K562 (cell line): ENCODE measurements around the gene SLC7A1. TPM values are rescaled to one million over a fixed set of nuclear protein-coding genes. Genes with fewer than 3 reads are reported as not detected.
A peak's percentile ranks its signal among the peaks of the same experiment; 100 is the strongest.

Experiments used
- ATAC-seq: fragments of 200-7000 bp; cut with Tn5 transposase; 3 replicates; pipeline ENCODE4 v1.9.1; 2020; ENCODE audit warnings: moderate library complexity
- BruUV-seq: library from RNA; stranded (reverse); fragments of 400-500 nt; replicated peaks from 2 replicates; lab custom pipeline; 2021; lab: Mats Ljungman, UMichigan
- CTCF ChIA-PET: fragments of 300-600 bp; formaldehyde crosslinking; extraction: SDS; loops from one replicate; lab custom pipeline; 2021; ENCODE audit warnings: low intra/inter-chr PET ratio; lab: Yijun Ruan, JAX
- POLR2A ChIA-PET: fragments of 300-600, 350-650 bp; sonication (Branson Sonifier 250); formaldehyde crosslinking; extraction: SDS; loops from one replicate; lab custom pipeline; 2021; ENCODE audit warnings: antibody characterized with exemption, inconsistent platforms; lab: Yijun Ruan, JAX
- DNase-seq, 4 experiments: peaks; one replicate each; pipeline versions ENCODE4 v3.0.0 to v3.0.0-alpha.2; 2011 to 2018; ENCODE audit warnings: low spot score in 3 of 4, mixed read lengths in 3 of 4; ENCODE audit errors: extremely low read depth in 1 of 4
- FAIRE-seq: peaks from 2 replicates; lab custom pipeline; 2011; peaks lifted over from hg19 to GRCh38; lab: Jason Lieb, UNC
- H2AFZ ChIP-seq: 2 replicates; pipeline ENCODE4 v1.6.0; 2011; ENCODE audit warnings: low read depth, low read length, control low read depth, inconsistent platforms
- H3K27ac ChIP-seq: fragments of 200-600 bp; 3 replicates; pipeline ENCODE4 v1.8.0; 2011; ENCODE audit warnings: low read depth, mild to moderate bottlenecking, control low read depth, inconsistent platforms, low read length, moderate library complexity, mixed read lengths; ENCODE audit errors: extremely low read depth
- H3K27me3 ChIP-seq, 2 experiments: fragments of 300-600 bp in 1 of 2; 2 replicates in 1 of 2; 3 replicates in 1 of 2; pipeline versions ENCODE4 v1.6.0 to v1.8.0; 2011; ENCODE audit warnings: inconsistent platforms in 2 of 2, low read length in 2 of 2, mild to moderate bottlenecking in 1 of 2, mixed read lengths in 1 of 2, moderate library complexity in 1 of 2; ENCODE audit not compliant: control insufficient read depth in 2 of 2, insufficient read depth in 2 of 2
- H3K36me3 ChIP-seq: fragments of 300-600 bp; 3 replicates; pipeline ENCODE4 v1.8.0; 2011; ENCODE audit warnings: mild to moderate bottlenecking, low read length, inconsistent platforms; ENCODE audit not compliant: control insufficient read depth, insufficient read depth
- H3K4me1 ChIP-seq, 2 experiments: fragments of 200-600 bp in 1 of 2; replicated peaks in 1 of 2; 2 replicates in 1 of 2; 3 replicates in 1 of 2; pipeline versions ENCODE4 v1.5.1 to v1.8.0; 2011; ENCODE audit warnings: inconsistent platforms in 2 of 2, low read length in 2 of 2, mild to moderate bottlenecking in 1 of 2, mixed read lengths in 1 of 2, moderate library complexity in 1 of 2; ENCODE audit not compliant: control insufficient read depth in 2 of 2, insufficient read depth in 2 of 2
- H3K4me2 ChIP-seq: 2 replicates; pipeline ENCODE4 v1.6.1; 2011; ENCODE audit warnings: low read length, control low read depth, inconsistent platforms, mixed read lengths; ENCODE audit not compliant: insufficient read depth
- H3K4me3 ChIP-seq: fragments of 200-600 bp; sonication (generic), shearing (Covaris generic); 2 replicates; pipeline ENCODE4 v1.5.1; 2016; ENCODE audit warnings: control low read depth, inconsistent platforms
- H3K79me2 ChIP-seq: fragments of 200-600 bp; 3 replicates; pipeline ENCODE4 v1.8.0; 2011; ENCODE audit warnings: low read length, inconsistent platforms; ENCODE audit not compliant: control insufficient read depth, insufficient read depth
- H3K9ac ChIP-seq, 2 experiments: 2 replicates each; pipeline versions ENCODE4 v1.6.0 to v1.6.1; 2011; ENCODE audit warnings: low read depth in 2 of 2, low read length in 2 of 2, control low read depth in 1 of 2, inconsistent platforms in 1 of 2, mild to moderate bottlenecking in 1 of 2, mixed read lengths in 1 of 2; ENCODE audit not compliant: insufficient read depth in 1 of 2
- H3K9me1 ChIP-seq: one replicate; pipeline ENCODE4 v1.6.0; 2011; ENCODE audit warnings: inconsistent platforms, mild to moderate bottlenecking, low read length, moderate library complexity; ENCODE audit not compliant: control insufficient read depth, insufficient read depth
- H3K9me3 ChIP-seq: replicated peaks from 2 replicates; pipeline ENCODE4 v1.5.1; 2011; ENCODE audit warnings: low read depth, low read length, inconsistent platforms; ENCODE audit not compliant: control insufficient read depth, insufficient read depth
- H4K20me1 ChIP-seq: replicated peaks from 2 replicates; pipeline ENCODE4 v1.6.1; 2011; ENCODE audit warnings: low read length, inconsistent platforms, mixed read lengths; ENCODE audit not compliant: control insufficient read depth, insufficient read depth
- CTBP1 ChIP-seq: fragments of 450-650 bp; IDR thresholded peaks from 2 replicates; pipeline ENCODE4 v1.6.1; 2016; ENCODE audit warnings: borderline replicate concordance
- ETV6 ChIP-seq, 3 experiments: fragments of 150-350 bp in 1 of 3; sonication (generic) in 1 of 3; formaldehyde crosslinking in 1 of 3; IDR thresholded peaks; 2 replicates each; pipeline versions ENCODE4 v1.6.1 to v1.8.0; 2014 to 2022; ENCODE audit warnings: borderline replicate concordance in 2 of 3, low read depth in 2 of 3, antibody characterized with exemption in 1 of 3, low read length in 1 of 3, mild to moderate bottlenecking in 1 of 3, missing genetic modification reagents in 1 of 3
- ZNF282 ChIP-seq: sonication (generic); formaldehyde crosslinking; IDR thresholded peaks from 2 replicates; pipeline ENCODE4 v1.8.1; 2023; ENCODE audit warnings: missing genetic modification reagents
- WGBS: fragments of 100-300 bp; shearing (Covaris generic); methylation state at CpG from one replicate; pipeline ENCODE4 v1.1.6; 2016; ENCODE audit warnings: low coverage, mixed read lengths; ENCODE audit not compliant: insufficient coverage; ENCODE audit errors: missing lambda C conversion rate; 5-methylcytosine and 5-hydroxymethylcytosine counted together
- in situ Hi-C: fragments of 300-500 bp; cut with MboI; formaldehyde crosslinking; loops from 4 replicates; pipeline ENCODE4 v1.15.0; 2018; ENCODE audit warnings: inconsistent platforms, mixed read lengths
- intact Hi-C: fragments of 100-400 bp; cut with micrococcal nuclease; formaldehyde crosslinking; loops from 2 replicates; pipeline ENCODE4 v1.14.2; 2022
- polyA plus RNA-seq, 8 experiments: library from polyadenylated mRNA; depleted of rRNA in 4 of 8; stranded (reverse) in 5 of 8; unstranded in 3 of 8; fragments of >200 nt; fragmentation: Nextera tagmentation in 2 of 8; fragmentation: Illumina TruSeq in 1 of 8; extraction: Ambion mirVana in 2 of 8; extraction: Trizol in 1 of 8; gene quantifications; 2 replicates each; pipeline versions ENCODE4 v1.2.1 to v1.2.3, GENCODE V29; 2011 to 2014; ENCODE audit warnings: inconsistent platforms in 1 of 8, missing spikeins in 1 of 8
- total RNA-seq, 7 experiments: library from RNA; depleted of rRNA in 6 of 7; stranded (reverse); fragments of >200 nt in 6 of 7; fragmentation: Illumina TruSeq in 2 of 7; extraction: Trizol in 2 of 7; gene quantifications; 2 replicates each; pipeline versions ENCODE4 v1.2.1 to v1.2.3, GENCODE V29; 2011 to 2021; ENCODE audit warnings: low replicate concordance in 1 of 7
- TF ChIP-seq, protein P1 (sequence below): sonication (generic); formaldehyde crosslinking; IDR thresholded peaks from 2 replicates; pipeline ENCODE4 v1.8.0; 2022; ENCODE audit warnings: mild to moderate bottlenecking, missing genetic modification reagents
- TF ChIP-seq, protein P2 (sequence below): sonication (generic); formaldehyde crosslinking; IDR thresholded peaks from 2 replicates; pipeline ENCODE4 v1.8.1; 2023; ENCODE audit warnings: mild to moderate bottlenecking, missing genetic modification reagents
- TF ChIP-seq, protein P3 (sequence below), 2 experiments: fragments of 450-650 bp in 1 of 2; sonication (generic) in 1 of 2; formaldehyde crosslinking in 1 of 2; IDR thresholded peaks in 1 of 2; conservative IDR thresholded peaks in 1 of 2; 2 replicates each; pipeline versions ENCODE4 v1.6.1 to v1.8.1; 2016 to 2023; ENCODE audit warnings: mild to moderate bottlenecking in 2 of 2, moderate library complexity in 2 of 2, inconsistent platforms in 1 of 2, missing genetic modification reagents in 1 of 2

Gene SLC7A1
- total and polyA plus RNA-seq, 9 of the 15 experiments (the other 6 are each of a cell fraction or from before 2014, with no cell fraction given), result 3.3 to 69.7 (median 10.8) TPM

DNA sequence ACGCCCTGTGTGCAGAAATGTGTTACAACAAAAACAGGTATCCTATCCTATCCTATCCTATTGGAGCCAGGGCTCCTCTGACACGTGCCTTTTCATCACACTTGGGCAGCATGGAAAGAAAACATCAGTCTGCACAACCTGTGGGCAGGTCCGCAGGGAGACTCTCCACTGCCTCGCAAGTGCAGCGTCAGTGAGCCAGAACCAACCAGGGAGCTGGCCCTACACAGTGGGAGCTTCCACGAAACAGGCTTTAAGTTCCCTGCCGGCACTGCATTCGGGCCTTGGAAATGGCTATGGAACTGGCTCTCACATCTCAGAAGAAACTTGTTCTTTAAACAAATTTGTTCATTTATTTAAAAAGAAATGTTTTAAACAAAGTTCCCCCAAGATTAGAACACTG is 49.5 kb downstream of the SLC7A1 start:
- peaks cover 61% of the 10 kb centered on the region; the same call in 2 of the 3 replicates for H3K79me2 ChIP-seq
- in situ Hi-C loops, result no loop called here
- no peak for DNase-seq
- no peaks in the 10 kb centered on the region for H3K27me3 ChIP-seq
- no peak overlapping the region for H3K9ac ChIP-seq
- peaks cover 41% of the 10 kb centered on the region; the same call in 2 of the 3 replicates for H3K36me3 ChIP-seq
- 84% methylated on average over 7 of the region's 8 CpGs for WGBS
- no peaks in the 10 kb centered on the region for H3K4me1 ChIP-seq
- TF ChIP-seq, protein P1, sequence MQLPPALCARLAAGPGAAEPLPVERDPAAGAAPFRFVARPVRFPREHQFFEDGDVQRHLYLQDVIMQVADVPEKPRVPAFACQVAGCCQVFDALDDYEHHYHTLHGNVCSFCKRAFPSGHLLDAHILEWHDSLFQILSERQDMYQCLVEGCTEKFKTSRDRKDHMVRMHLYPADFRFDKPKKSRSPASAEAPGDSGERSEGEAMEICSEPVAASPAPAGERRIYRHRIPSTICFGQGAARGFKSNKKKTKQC (CRISPR knock-in tag), result no peak
- TF ChIP-seq, all 486 proteins: peak for 0
- Histone ChIP-seq H4K20me1 (peaks cover 11% of the 10 kb centered on the region; the same call in 1 of the 2 replicates), H3K4me2 (no peak overlapping the region), H3K27ac (no peak overlapping the region), H3K4me3 (no peak overlapping the region), H2AFZ (no peak overlapping the region), H3K9me1 (no peaks in the 10 kb centered on the region), H3K9me3 (no peaks in the 10 kb centered on the region)
- ChIA-PET POLR2A (no interaction called here), CTCF (no interaction called here)
- BruUV-seq, result no TSS peak
- intact Hi-C loops, result no loop called here
- FAIRE-seq (no peak), ATAC-seq (no peak)

DNA sequence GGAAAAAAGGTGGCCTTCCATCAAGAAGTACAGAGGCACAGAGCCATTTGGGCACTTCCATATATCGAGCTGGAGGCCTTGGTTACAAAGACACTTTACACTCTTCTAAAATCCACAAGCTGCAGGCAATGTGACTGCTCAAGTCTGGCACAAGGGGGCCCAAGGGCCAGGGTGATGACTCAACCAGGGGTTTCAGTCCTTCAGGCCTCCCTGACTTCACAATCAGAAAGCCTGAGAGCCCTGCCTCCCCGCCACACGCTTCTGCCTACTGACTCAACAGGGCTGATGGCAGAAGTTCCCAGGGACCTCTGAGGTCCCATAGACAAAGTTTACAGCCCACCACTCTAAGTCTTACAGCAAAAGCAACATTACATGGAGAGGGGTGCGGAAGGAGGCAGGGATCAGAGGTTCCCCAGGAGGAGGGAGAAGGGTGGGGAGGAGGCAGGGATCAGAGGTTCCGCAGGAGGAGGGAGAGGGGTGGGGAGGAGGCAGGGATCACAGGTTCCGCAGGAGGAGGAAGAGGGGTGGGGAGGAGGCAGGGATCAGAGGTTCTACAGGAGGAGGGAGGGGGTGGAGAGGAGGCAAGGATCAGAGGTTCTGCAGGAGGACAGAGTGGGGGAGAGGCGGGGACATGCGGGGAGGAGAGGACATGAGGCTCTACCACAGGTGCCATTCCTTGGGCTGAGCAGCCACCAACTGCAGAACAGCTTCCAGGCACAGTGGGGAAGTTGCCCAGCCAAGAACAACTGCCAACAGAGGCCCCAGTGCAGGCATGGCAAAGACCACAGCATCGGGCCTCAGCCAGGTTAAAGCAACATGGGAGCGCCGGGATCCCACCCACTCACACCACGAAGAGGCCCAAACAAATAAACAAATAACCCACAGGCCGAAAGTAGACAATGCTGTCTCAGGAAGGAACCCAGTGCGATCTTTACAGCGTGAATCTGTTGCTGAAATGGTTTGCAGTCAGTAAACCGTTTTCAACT is 52.0 kb downstream of the SLC7A1 start:
- Histone ChIP-seq H3K36me3 (peaks cover 26% of the 10 kb centered on the region; the same call in 2 of the 3 replicates), H3K27ac (no peak overlapping the region), H4K20me1 (peaks cover 11% of the 10 kb centered on the region; the same call in 1 of the 2 replicates), H3K27me3 (no peaks in the 10 kb centered on the region), H3K4me2 (no peak overlapping the region), H3K79me2 (peaks cover 59% of the 10 kb centered on the region; the same call in 2 of the 3 replicates), H3K9me3 (no peaks in the 10 kb centered on the region), H3K9ac (peak overlapping the region in 1 of 2 experiments; percentile 52; a peak in 2 of 4 replicates), H3K9me1 (no peaks in the 10 kb centered on the region), H3K4me3 (no peak overlapping the region), H2AFZ (no peak overlapping the region), H3K4me1 (no peaks in the 10 kb centered on the region)
- in situ Hi-C loops, result no loop called here
- BruUV-seq, result no TSS peak
- ATAC-seq (peak; percentile 59; the same call in 2 of the 3 replicates), DNase-seq (peak in 3 of 4 experiments; percentile 11 to 24 (median 14)), FAIRE-seq (no peak)
- intact Hi-C loops, result no loop called here
- POLR2A ChIA-PET, result interaction anchor here (1.0 kb wide), 1 partner anchor 14 kb away, joined by 3 read pairs; no protein-coding TSS in a partner anchor
- CTCF ChIA-PET, result no interaction called here
- WGBS, result 86% methylated on average over 5 of the region's 16 CpGs
- TF ChIP-seq, protein P2, sequence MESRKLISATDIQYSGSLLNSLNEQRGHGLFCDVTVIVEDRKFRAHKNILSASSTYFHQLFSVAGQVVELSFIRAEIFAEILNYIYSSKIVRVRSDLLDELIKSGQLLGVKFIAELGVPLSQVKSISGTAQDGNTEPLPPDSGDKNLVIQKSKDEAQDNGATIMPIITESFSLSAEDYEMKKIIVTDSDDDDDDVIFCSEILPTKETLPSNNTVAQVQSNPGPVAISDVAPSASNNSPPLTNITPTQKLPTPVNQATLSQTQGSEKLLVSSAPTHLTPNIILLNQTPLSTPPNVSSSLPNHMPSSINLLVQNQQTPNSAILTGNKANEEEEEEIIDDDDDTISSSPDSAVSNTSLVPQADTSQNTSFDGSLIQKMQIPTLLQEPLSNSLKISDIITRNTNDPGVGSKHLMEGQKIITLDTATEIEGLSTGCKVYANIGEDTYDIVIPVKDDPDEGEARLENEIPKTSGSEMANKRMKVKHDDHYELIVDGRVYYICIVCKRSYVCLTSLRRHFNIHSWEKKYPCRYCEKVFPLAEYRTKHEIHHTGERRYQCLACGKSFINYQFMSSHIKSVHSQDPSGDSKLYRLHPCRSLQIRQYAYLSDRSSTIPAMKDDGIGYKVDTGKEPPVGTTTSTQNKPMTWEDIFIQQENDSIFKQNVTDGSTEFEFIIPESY (CRISPR knock-in tag), result peak; percentile 62; the same call in 1 of the 2 replicates
- no peak for TF ChIP-seq CTBP1
- TF ChIP-seq, protein P3, sequence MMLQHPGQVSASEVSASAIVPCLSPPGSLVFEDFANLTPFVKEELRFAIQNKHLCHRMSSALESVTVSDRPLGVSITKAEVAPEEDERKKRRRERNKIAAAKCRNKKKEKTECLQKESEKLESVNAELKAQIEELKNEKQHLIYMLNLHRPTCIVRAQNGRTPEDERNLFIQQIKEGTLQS (IDR thresholded peaks at IDR 0.05), result 0 out of 2 replicates have a peak, but pooled peaks have one; percentile 34
- TF ChIP-seq, protein P3 (CRISPR knock-in tag; conservative IDR thresholded peaks at IDR 0.05), result no peak
- TF ChIP-seq ZNF282 (CRISPR knock-in tag), result no peak
- no peak for TF ChIP-seq ETV6 (IDR thresholded peaks at IDR 0.05; ENCODE audit: borderline replicate concordance in 1 of 2, low read depth in 2 of 2, low read length in 1 of 2)
- no peak for TF ChIP-seq ETV6 (CRISPR knock-in tag; IDR thresholded peaks at IDR 0.05; ENCODE audit: borderline replicate concordance)
